Measurements from ENCODE around the gene SERPINA6.
"Not testable (repeated sequence)": the region's sequence is repeated elsewhere in the genome, so short reads cannot be mapped to it uniquely, and the experiment has no call there.

The SERPINA6 gene

GRCh38 chr14:94321421-94322271, 1.5 kb downstream of the SERPINA6 start:
- DNase-seq (ENCODE audit: low read depth): no peak

GRCh38 chr14:94320243-94320642, 2.9 kb downstream of the SERPINA6 start:
- DNase-seq (ENCODE audit: low read depth): no peak

- DNase-seq (ENCODE audit: low read depth): no peak
Observed at GRCh38 chr14:94317259-94317658, 5.9 kb downstream of the SERPINA6 start.

GRCh38 chr14:94316692-94317091, 6.4 kb downstream of the SERPINA6 start:
- no peak for DNase-seq (ENCODE audit: low read depth)

- DNase-seq (ENCODE audit: low read depth): no peak
Observed at GRCh38 chr14:94314890-94315289, 8.2 kb downstream of the SERPINA6 start.

- no peak for DNase-seq (ENCODE audit: low read depth)
Observed at GRCh38 chr14:94313991-94314655, 9.0 kb downstream of the SERPINA6 start.

- no peak for DNase-seq (ENCODE audit: low read depth)
Observed at GRCh38 chr14:94312481-94313246, 10.5 kb downstream of the SERPINA6 start.

GRCh38 chr14:94310248-94310647, 12.9 kb downstream of the SERPINA6 start:
- no peak for DNase-seq (ENCODE audit: low read depth)

- DNase-seq (ENCODE audit: low read depth): no peak
Observed at GRCh38 chr14:94309721-94310120, 13.4 kb downstream of the SERPINA6 start.

GRCh38 chr14:94307410-94307992, 15.6 kb downstream of the SERPINA6 start:
- DNase-seq (ENCODE audit: low read depth): no peak

GRCh38 chr14:94306047-94306978, 16.8 kb downstream of the SERPINA6 start:
- DNase-seq (ENCODE audit: low read depth): no peak

- no peak for DNase-seq (ENCODE audit: low read depth)
Observed at GRCh38 chr14:94305620-94306019, 17.5 kb downstream of the SERPINA6 start.

GRCh38 chr14:94304243-94304642, 18.9 kb downstream of the SERPINA6 start:
- DNase-seq (ENCODE audit: low read depth): no peak

- no peak for DNase-seq (ENCODE audit: low read depth)
Observed at GRCh38 chr14:94303111-94303510, 20.0 kb downstream of the SERPINA6 start.

- no peak for DNase-seq (ENCODE audit: low read depth)
Observed at GRCh38 chr14:94298130-94298529, 25.0 kb downstream of the SERPINA6 start.

GRCh38 chr14:94296181-94296545, 27.0 kb downstream of the SERPINA6 start:
- not testable (repeated sequence) for DNase-seq (ENCODE audit: low read depth)

GRCh38 chr14:94295360-94296180, 27.6 kb downstream of the SERPINA6 start:
- no peak for DNase-seq (ENCODE audit: low read depth)

- DNase-seq (ENCODE audit: low read depth): no peak
Observed at GRCh38 chr14:94293578-94293924, 29.6 kb downstream of the SERPINA6 start.

- DNase-seq (ENCODE audit: low read depth): no peak
Observed at GRCh38 chr14:94292872-94293577, 30.1 kb downstream of the SERPINA6 start, which contains the start of gene SERPINA10. Gene SERPINA10 (minus strand): TSS chr14:94293268. CDS start chr14:94290593, 2,675 bp downstream.

GRCh38 chr14:94292526-94292871, 30.6 kb downstream of the SERPINA6 start:
- DNase-seq (ENCODE audit: low read depth): no peak
